Naive B cell (primary cell): ENCODE data around the gene IRX5. TPM values are rescaled to one million over a fixed set of nuclear protein-coding genes. Genes with fewer than 3 reads are reported as not detected.

Experiments used
- ATAC-seq, 2 donors: fragments of 150-1000 bp; cut with Tn5 transposase; 2 replicates each; pipeline ENCODE4 v1.10.0; 2021; ENCODE audit warnings: low read depth in 2 of 2, mild to moderate bottlenecking in 2 of 2, moderate library complexity in 2 of 2
- DNase-seq: peaks from one replicate; pipeline ENCODE4 v3.0.0; 2022
- H3K27ac Mint-ChIP-seq, 6 donors: one replicate each; pipeline ENCODE4 v1.8.0; 2020 to 2022; ENCODE audit warnings: mild to moderate bottlenecking in 6 of 6, mixed read lengths in 6 of 6, moderate library complexity in 5 of 6, inconsistent platforms in 2 of 6
- H3K27me3 Mint-ChIP-seq, 3 donors: one replicate each; pipeline ENCODE4 v1.8.0; 2021 to 2022; ENCODE audit warnings: mixed read lengths in 3 of 3, mild to moderate bottlenecking in 1 of 3
- H3K36me3 Mint-ChIP-seq, 2 donors: one replicate each; pipeline ENCODE4 v1.8.0; 2020 to 2022; ENCODE audit warnings: mixed read lengths in 2 of 2, inconsistent platforms in 1 of 2, mild to moderate bottlenecking in 1 of 2
- H3K4me1 Mint-ChIP-seq, 3 donors: one replicate each; pipeline ENCODE4 v1.8.0; 2020 to 2022; ENCODE audit warnings: mixed read lengths in 3 of 3, inconsistent platforms in 1 of 3, mild to moderate bottlenecking in 1 of 3, moderate library complexity in 1 of 3
- H3K4me3 Mint-ChIP-seq, 8 donors: one replicate each; pipeline ENCODE4 v1.8.0; 2020 to 2022; ENCODE audit warnings: mild to moderate bottlenecking in 8 of 8, mixed read lengths in 8 of 8, moderate library complexity in 8 of 8, inconsistent platforms in 2 of 8
- H3K9me3 Mint-ChIP-seq, 7 donors: one replicate each; pipeline ENCODE4 v1.8.0; 2020 to 2022; ENCODE audit warnings: mixed read lengths in 7 of 7, mild to moderate bottlenecking in 5 of 7, inconsistent platforms in 2 of 7, moderate library complexity in 1 of 7
- polyA plus RNA-seq, 6 donors: library from polyadenylated mRNA; unstranded; fragments of 300-500 nt; fragmentation: Illumina TruSeq; gene quantifications; one replicate each; pipeline ENCODE4 v1.2.3, GENCODE V29; 2021; ENCODE audit warnings: low read depth in 6 of 6

The IRX5 gene
- polyA plus RNA-seq, 6 donors from 2014 or later = not detected

DNA sequence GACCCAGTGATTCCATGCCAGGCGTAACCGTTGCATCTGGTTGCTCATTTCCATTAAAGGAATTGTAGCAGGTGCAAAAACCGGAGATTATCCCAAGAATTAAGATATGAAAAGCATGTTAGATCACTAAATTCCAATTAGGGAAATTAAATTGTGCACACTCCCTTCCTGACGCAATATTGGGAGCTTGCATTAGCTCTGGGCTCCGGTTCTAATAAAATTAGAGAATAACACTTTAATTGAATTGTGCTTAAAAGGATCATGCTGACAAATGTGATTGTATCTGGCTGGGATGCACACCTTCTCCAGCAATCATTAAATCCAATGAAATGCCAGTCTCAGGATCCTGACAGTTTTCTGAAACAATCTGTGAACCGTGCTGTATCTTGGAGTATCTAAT lies 38.1 kb downstream of the IRX5 start:
- DNase-seq (no peak), ATAC-seq (no peak)
- no peak overlapping the region for H3K4me3 Mint-ChIP-seq
- no peaks in the 10 kb centered on the region for H3K4me1 Mint-ChIP-seq
- peaks cover under 1 to 22% (median 16%) of the 10 kb centered on the region in 3 donors for H3K27me3 Mint-ChIP-seq
- no peaks in the 10 kb centered on the region for H3K36me3 Mint-ChIP-seq
- no peak overlapping the region for H3K27ac Mint-ChIP-seq
- peaks cover 0 to 5% (median 0%) of the 10 kb centered on the region in 7 donors for H3K9me3 Mint-ChIP-seq

DNA sequence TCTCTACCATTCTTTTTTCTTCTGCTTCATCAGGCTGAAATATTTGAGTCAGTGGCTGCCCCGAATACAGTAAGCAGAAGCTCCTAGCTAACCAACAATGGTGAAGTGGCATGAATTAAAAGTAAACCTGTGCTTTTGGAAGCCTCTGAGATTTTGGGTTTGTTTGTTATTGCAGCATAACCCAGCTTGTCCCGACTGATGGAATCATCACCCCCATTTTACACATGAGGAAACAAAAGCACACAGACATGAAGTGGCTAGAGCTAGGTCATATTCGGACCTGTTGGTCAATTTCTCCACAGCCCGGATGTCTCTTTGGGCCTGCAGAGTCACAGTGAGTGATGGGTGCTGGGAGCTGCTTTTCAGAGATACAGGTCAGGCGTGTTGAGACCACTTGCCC lies 39.4 kb downstream of the IRX5 start:
- Mint-ChIP-seq H3K9me3 (peaks cover 0 to 9% (median 0%) of the 10 kb centered on the region in 7 donors), H3K36me3 (no peaks in the 10 kb centered on the region), H3K4me3 (no peak overlapping the region), H3K27me3 (peaks cover 0 to 23% (median 18%) of the 10 kb centered on the region in 3 donors), H3K27ac (no peak overlapping the region), H3K4me1 (no peaks in the 10 kb centered on the region)
- DNase-seq (no peak), ATAC-seq (no peak)

- Mint-ChIP-seq H3K36me3 (no peaks in the 10 kb centered on the region), H3K9me3 (peaks cover 0 to 12% (median 0%) of the 10 kb centered on the region in 7 donors), H3K4me1 (no peaks in the 10 kb centered on the region), H3K4me3 (no peak overlapping the region), H3K27ac (no peak overlapping the region), H3K27me3 (peaks cover 3 to 33% (median 30%) of the 10 kb centered on the region in 3 donors)
- DNase-seq (no peak), ATAC-seq (no peak)
These were observed 43.7 kb downstream of the IRX5 start for GRCh38 chr16:54974367-54974766.

- H3K36me3 Mint-ChIP-seq = no peaks in the 10 kb centered on the region
- ATAC-seq (no peak), DNase-seq (no peak)
- peaks cover 8 to 33% (median 30%) of the 10 kb centered on the region in 3 donors for H3K27me3 Mint-ChIP-seq
- no peak overlapping the region for H3K27ac Mint-ChIP-seq
- H3K9me3 Mint-ChIP-seq = peaks cover 0 to 12% (median 0%) of the 10 kb centered on the region in 7 donors
- no peaks in the 10 kb centered on the region for H3K4me1 Mint-ChIP-seq
- no peak overlapping the region for H3K4me3 Mint-ChIP-seq
These were observed 46.1 kb downstream of the IRX5 start for GRCh38 chr16:54976651-54977200.

GRCh38 chr16:54977211-54977610 lies 46.5 kb downstream of the IRX5 start:
- no peak overlapping the region for H3K4me3 Mint-ChIP-seq
- H3K4me1 Mint-ChIP-seq = no peaks in the 10 kb centered on the region
- H3K27ac Mint-ChIP-seq = no peak overlapping the region
- H3K9me3 Mint-ChIP-seq = peaks cover 0 to 12% (median 0%) of the 10 kb centered on the region in 7 donors
- H3K36me3 Mint-ChIP-seq = no peaks in the 10 kb centered on the region
- ATAC-seq (no peak), DNase-seq (no peak)
- peaks cover 8 to 33% (median 30%) of the 10 kb centered on the region in 3 donors for H3K27me3 Mint-ChIP-seq

DNA sequence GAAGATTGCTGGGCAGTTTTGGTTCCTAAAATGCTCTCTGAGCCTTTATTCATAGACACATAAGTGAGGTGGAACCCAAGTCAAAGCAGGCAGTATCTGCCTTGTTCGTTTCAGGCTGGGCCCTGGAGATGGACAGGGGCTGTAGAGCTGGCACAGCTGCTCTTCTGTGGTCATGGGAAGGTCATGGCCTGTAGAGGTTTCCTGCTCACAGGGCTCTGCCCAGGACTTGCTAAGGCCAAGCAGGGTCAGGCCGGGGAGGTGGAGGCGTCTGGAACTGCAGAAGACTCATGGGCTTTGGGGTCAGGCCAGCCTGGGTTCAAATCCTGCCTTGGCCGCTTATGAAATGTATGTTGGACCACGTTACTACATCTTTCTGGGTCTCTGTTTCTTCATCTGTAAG lies 50.2 kb downstream of the IRX5 start:
- H3K4me3 Mint-ChIP-seq = no peak overlapping the region

More for the DNA sequence above, 50.2 kb downstream of the IRX5 start:
- Mint-ChIP-seq H3K27ac (no peak overlapping the region), H3K9me3 (no peaks in the 10 kb centered on the region), H3K36me3 (no peaks in the 10 kb centered on the region), H3K27me3 (peaks cover 12 to 18% (median 17%) of the 10 kb centered on the region in 3 donors), H3K4me1 (no peaks in the 10 kb centered on the region)
- ATAC-seq (no peak), DNase-seq (no peak)
